CMK (cell line): ENCODE results near the gene FMNL3.

ENCODE experiments used
- DNase-seq: peaks from one replicate; pipeline ENCODE4 v3.0.0-alpha.2; 2010; ENCODE audit warnings: low read depth

The FMNL3 gene

GRCh38 chr12:49652921-49653520 is 54.2 kb downstream of the FMNL3 start:
- no peak for DNase-seq

- DNase-seq: no peak
These were observed 55.4 kb downstream of the FMNL3 start for GRCh38 chr12:49651855-49652254.

GRCh38 chr12:49649892-49650291 is 57.3 kb downstream of the FMNL3 start:
- no peak for DNase-seq

GRCh38 chr12:49649445-49649844 is 57.8 kb downstream of the FMNL3 start:
- no peak for DNase-seq

GRCh38 chr12:49648712-49649003 is 58.5 kb downstream of the FMNL3 start:
- DNase-seq: no peak

GRCh38 chr12:49647827-49648711 is 59.1 kb downstream of the FMNL3 start:
- no peak for DNase-seq

- DNase-seq: no peak
These were observed 60.1 kb downstream of the FMNL3 start for GRCh38 chr12:49646871-49647654.

- no peak for DNase-seq
These were observed 60.8 kb downstream of the FMNL3 start for GRCh38 chr12:49646331-49646830.

GRCh38 chr12:49645146-49646039 is 61.8 kb downstream of the FMNL3 start:
- no peak for DNase-seq

- peak; percentile 73 for DNase-seq
These were observed 62.6 kb downstream of the FMNL3 start for GRCh38 chr12:49644620-49644994.

GRCh38 chr12:49643961-49644619 is 63.1 kb downstream of the FMNL3 start:
- no peak for DNase-seq

- DNase-seq: no peak
These were observed 64.1 kb downstream of the FMNL3 start for GRCh38 chr12:49643135-49643534.

- no peak for DNase-seq
These were observed 64.8 kb downstream of the FMNL3 start for GRCh38 chr12:49642370-49642802.

- DNase-seq: no peak
These were observed 65.3 kb downstream of the FMNL3 start for GRCh38 chr12:49641748-49642369.

- DNase-seq: peak; percentile 38
These were observed 70.0 kb downstream of the FMNL3 start for GRCh38 chr12:49636979-49637755.

GRCh38 chr12:49636574-49636973 is 70.6 kb downstream of the FMNL3 start:
- DNase-seq: no peak

- DNase-seq: no peak
These were observed 71.5 kb downstream of the FMNL3 start for GRCh38 chr12:49635656-49636055.

GRCh38 chr12:49635036-49635435 is 72.2 kb downstream of the FMNL3 start:
- DNase-seq: no peak

GRCh38 chr12:49633703-49634345 is 73.4 kb downstream of the FMNL3 start:
- no peak for DNase-seq
